ENCODE data around the gene PTEN.
"Not testable (repeated sequence)": the region's sequence is repeated elsewhere in the genome, so short reads cannot be mapped to it uniquely, and the experiment has no call there.

PTEN gene

DNA sequence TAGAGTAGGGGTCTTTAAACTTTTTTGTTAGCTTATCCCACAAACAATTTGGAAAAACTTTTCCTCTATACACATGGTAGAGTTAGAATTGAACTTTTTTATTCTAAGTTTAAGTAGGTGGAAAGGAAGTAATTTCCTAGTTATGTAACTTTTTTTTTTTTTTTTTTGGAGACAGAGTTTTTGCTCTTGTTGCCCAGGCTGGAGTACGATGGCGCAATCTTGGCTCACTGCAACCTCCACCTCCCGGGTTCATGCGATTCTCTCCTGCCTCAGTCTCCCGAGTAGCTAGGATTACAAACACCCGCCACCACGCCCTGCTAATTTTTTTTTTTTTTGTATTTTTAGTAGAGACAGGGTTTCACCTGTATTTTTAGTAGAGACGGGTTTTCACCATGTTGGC is 16.7 kb upstream of the PTEN start:
- not testable (repeated sequence) for H3K36me3 ChIP-seq (ENCODE audit: insufficient read depth, low read length); H3K27me3 ChIP-seq (ENCODE audit: insufficient read depth, low read length); H3K9me3 ChIP-seq (ENCODE audit: insufficient read depth, low read depth, low read length); H3K27ac ChIP-seq (ENCODE audit: low read depth, low read length); H3K4me1 ChIP-seq (ENCODE audit: insufficient read depth, low read length); H3K9ac ChIP-seq (ENCODE audit: low read depth, low read length); H3K4me3 ChIP-seq (ENCODE audit: low read length)
- WGBS: 98% methylated on average over 8 of the region's 8 CpGs

DNA sequence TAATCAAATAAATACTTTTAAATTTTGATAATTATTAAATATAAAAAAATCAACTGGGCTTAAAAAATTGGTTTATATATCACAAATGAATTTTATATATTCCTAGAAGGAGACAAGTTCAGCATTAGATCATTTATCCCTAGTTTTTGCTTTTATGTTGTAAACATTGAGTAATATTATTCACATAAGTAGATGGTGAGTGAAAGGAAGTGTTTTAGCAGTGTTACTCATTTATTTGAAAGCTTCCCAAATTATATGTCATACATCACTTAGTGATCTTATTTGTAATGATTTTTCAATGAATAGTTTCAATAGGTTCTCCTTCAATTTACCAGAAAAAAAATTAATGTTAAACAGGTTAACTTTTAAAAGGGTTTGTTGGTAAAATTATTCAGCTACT is 15.9 kb upstream of the PTEN start:
- Histone ChIP-seq H3K27me3 (ENCODE audit: insufficient read depth, low read length) (no peaks in the 10 kb centered on the region), H3K4me3 (ENCODE audit: low read length) (no peak overlapping the region), H3K4me1 (ENCODE audit: insufficient read depth, low read length) (peaks cover 3% of the 10 kb centered on the region; the same call in 1 of the 2 replicates), H3K9me3 (ENCODE audit: insufficient read depth, low read depth, low read length) (no peaks in the 10 kb centered on the region), H3K27ac (ENCODE audit: low read depth, low read length) (no peak overlapping the region), H3K36me3 (ENCODE audit: insufficient read depth, low read length) (no peaks in the 10 kb centered on the region), H3K9ac (ENCODE audit: low read depth, low read length) (no peak overlapping the region)

DNA sequence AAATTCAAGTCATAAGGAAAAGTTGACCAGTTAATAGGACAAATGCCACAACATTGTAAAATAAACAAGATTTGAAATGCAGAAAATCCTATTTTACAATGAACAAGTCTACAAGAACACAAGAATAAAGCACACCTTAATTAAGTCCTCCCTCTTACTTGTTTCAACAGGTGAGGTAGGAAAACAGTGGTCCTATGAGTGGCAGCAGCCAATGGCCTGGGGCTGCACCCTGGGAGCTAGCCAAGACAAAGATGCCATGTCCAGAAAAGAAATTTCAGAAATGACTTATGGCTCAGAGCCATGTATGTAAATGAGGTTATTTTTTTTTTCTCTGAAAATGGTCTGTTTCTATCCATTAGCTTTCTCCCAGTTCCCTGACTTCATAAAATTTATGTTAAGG is 14.4 kb upstream of the PTEN start:
- H3K9me3 ChIP-seq (ENCODE audit: insufficient read depth, low read depth, low read length): no peaks in the 10 kb centered on the region
- no peak overlapping the region for H3K27ac ChIP-seq (ENCODE audit: low read depth, low read length)
- H3K27me3 ChIP-seq (ENCODE audit: insufficient read depth, low read length): no peaks in the 10 kb centered on the region
- peaks cover 3% of the 10 kb centered on the region; the same call in 1 of the 2 replicates for H3K4me1 ChIP-seq (ENCODE audit: insufficient read depth, low read length)
- H3K9ac ChIP-seq (ENCODE audit: low read depth, low read length): no peak overlapping the region
- no peaks in the 10 kb centered on the region for H3K36me3 ChIP-seq (ENCODE audit: insufficient read depth, low read length)
- H3K4me3 ChIP-seq (ENCODE audit: low read length): no peak overlapping the region

DNA sequence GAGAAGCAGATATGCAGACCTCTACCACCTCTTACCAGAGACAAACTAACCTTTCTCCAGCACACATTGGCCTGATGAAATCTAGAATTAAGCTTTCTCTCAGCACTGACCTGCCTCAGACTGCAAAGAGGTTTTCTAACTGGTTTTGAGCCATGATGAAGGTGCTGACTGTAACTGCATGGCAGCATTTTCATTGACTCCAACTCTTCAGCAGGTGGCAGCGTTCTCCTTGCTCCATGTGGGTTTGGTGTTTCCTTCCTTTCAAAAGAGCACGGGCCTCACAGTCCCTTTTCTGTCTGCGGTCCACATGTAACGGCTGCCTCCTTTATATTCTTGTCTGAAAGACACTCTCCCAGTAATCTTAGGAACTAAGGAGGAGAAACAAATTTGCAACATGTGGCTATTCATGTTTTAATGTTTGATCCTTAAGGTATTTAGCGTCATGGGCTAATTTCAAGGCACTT is 12.7 kb upstream of the PTEN start:
- H3K4me3 ChIP-seq (ENCODE audit: low read length): no peak overlapping the region
- WGBS: 25% methylated on average over 5 of the region's 5 CpGs
- H3K36me3 ChIP-seq (ENCODE audit: insufficient read depth, low read length): no peaks in the 10 kb centered on the region
- peaks cover 3% of the 10 kb centered on the region; the same call in 1 of the 2 replicates for H3K4me1 ChIP-seq (ENCODE audit: insufficient read depth, low read length)
- H3K27me3 ChIP-seq (ENCODE audit: insufficient read depth, low read length): no peaks in the 10 kb centered on the region
- H3K9me3 ChIP-seq (ENCODE audit: insufficient read depth, low read depth, low read length): no peaks in the 10 kb centered on the region
- H3K9ac ChIP-seq (ENCODE audit: low read depth, low read length): no peak overlapping the region
- H3K27ac ChIP-seq (ENCODE audit: low read depth, low read length): no peak overlapping the region

DNA sequence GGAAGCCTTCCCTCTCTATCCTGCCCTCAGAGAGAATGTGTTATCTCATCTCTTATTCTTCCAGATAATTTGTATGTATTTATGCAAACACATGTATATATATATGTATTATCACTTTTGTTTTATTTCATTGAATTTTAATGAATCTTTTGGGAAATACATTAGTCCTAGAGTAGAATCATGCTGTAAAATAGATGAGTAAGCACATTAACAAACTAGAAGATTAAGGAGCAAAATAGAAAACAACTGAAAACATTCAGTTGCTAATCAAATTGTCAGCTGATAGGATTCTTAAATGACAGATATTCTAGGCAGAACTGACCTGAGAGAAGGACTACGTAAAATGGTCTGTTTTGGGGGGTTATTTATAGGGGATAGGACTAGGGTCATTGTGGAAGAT is 11.3 kb upstream of the PTEN start:
- Histone ChIP-seq H3K36me3 (ENCODE audit: insufficient read depth, low read length) (no peaks in the 10 kb centered on the region), H3K9ac (ENCODE audit: low read depth, low read length) (no peak overlapping the region), H3K27me3 (ENCODE audit: insufficient read depth, low read length) (no peaks in the 10 kb centered on the region), H3K4me1 (ENCODE audit: insufficient read depth, low read length) (peaks cover 3% of the 10 kb centered on the region; the same call in 1 of the 2 replicates), H3K27ac (ENCODE audit: low read depth, low read length) (no peak overlapping the region), H3K4me3 (ENCODE audit: low read length) (no peak overlapping the region), H3K9me3 (ENCODE audit: insufficient read depth, low read depth, low read length) (no peaks in the 10 kb centered on the region)
- WGBS: 88% methylated on average over 1 of the region's 1 CpG

DNA sequence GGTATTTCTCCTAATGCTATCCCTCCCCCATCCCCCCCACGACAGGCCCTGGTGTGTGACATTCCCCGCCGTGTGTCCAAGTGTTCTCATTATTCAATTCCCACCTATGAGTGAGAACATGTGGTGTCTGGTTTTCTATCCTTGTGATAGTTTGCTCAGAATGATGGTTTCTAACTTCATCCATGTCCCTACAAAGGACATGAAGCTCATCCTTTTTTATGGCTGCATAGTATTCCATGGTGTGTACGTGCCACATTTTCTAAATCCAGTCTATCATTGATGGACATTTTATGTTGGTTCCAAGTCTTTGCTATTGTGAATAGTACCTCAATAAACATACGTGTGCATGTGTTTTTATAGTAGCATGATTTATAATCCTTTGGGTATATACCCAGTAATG is 8.2 kb upstream of the PTEN start:
- H3K9me3 ChIP-seq (ENCODE audit: insufficient read depth, low read depth, low read length); H3K27ac ChIP-seq (ENCODE audit: low read depth, low read length); H3K4me3 ChIP-seq (ENCODE audit: low read length); H3K36me3 ChIP-seq (ENCODE audit: insufficient read depth, low read length); H3K27me3 ChIP-seq (ENCODE audit: insufficient read depth, low read length); H3K9ac ChIP-seq (ENCODE audit: low read depth, low read length); H3K4me1 ChIP-seq (ENCODE audit: insufficient read depth, low read length): not testable (repeated sequence)
- WGBS: 100% methylated on average over 4 of the region's 5 CpGs

DNA sequence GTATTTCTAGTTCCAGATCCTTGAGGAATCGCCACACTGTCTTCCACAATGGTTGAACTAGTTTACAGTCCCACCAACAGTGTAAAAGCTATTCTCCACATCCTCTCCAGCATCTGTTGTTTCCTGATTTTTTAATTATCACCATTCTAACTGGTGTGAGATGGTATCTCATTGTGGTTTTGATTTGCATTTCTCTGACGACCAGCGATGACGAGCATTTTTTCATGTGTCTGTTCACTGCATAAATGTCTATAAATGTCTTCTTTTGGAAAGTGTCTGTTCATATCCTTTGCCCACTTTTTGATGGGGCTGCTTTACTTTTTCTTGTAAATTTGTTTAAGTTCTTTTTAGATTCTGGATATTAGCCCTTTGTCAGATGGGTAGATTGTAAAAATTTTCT is 7.8 kb upstream of the PTEN start:
- not testable (repeated sequence) for H3K9ac ChIP-seq (ENCODE audit: low read depth, low read length); H3K27me3 ChIP-seq (ENCODE audit: insufficient read depth, low read length); H3K4me3 ChIP-seq (ENCODE audit: low read length); H3K4me1 ChIP-seq (ENCODE audit: insufficient read depth, low read length); H3K27ac ChIP-seq (ENCODE audit: low read depth, low read length); H3K36me3 ChIP-seq (ENCODE audit: insufficient read depth, low read length); H3K9me3 ChIP-seq (ENCODE audit: insufficient read depth, low read depth, low read length)
- WGBS: 100% methylated on average over 3 of the region's 4 CpGs

DNA sequence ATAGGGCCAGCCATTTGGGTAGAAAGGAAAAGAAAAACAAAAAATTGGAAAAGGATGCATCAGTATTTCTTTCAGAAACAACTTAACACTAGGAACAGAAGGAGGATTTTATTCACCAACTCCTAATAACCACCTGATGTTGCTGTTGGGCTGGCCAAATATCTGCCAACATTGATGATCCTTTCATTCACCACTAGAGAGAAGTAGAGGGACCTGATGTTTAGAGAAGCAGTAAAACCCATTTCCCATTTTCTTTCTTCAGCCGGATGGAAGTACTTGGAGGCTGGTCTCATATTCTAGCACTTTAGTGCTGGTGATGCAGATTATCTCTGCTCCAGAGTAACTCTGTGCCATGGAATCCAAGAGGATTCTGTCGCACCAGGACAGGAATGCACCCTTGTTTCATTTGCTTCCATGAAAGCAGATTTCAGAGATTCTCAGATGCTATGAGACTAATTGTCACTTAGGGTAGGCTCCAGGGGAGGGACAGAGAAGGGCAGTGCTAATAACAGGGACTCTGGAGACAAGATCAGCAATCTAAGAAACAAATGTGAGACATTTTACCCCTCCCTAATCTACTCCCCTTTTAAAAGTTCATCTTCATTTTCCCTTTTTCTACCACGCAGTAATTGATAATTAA is 3.1 kb upstream of the PTEN start:
- Histone ChIP-seq H3K9me3 (ENCODE audit: insufficient read depth, low read depth, low read length) (no peaks in the 10 kb centered on the region), H3K27ac (ENCODE audit: low read depth, low read length) (no peak overlapping the region), H3K9ac (ENCODE audit: low read depth, low read length) (no peak overlapping the region), H3K4me3 (ENCODE audit: low read length) (no peak overlapping the region), H3K4me1 (ENCODE audit: insufficient read depth, low read length) (no peaks in the 10 kb centered on the region), H3K27me3 (ENCODE audit: insufficient read depth, low read length) (no peaks in the 10 kb centered on the region), H3K36me3 (ENCODE audit: insufficient read depth, low read length) (no peaks in the 10 kb centered on the region)
- WGBS: 76% methylated on average over 3 of the region's 3 CpGs

DNA sequence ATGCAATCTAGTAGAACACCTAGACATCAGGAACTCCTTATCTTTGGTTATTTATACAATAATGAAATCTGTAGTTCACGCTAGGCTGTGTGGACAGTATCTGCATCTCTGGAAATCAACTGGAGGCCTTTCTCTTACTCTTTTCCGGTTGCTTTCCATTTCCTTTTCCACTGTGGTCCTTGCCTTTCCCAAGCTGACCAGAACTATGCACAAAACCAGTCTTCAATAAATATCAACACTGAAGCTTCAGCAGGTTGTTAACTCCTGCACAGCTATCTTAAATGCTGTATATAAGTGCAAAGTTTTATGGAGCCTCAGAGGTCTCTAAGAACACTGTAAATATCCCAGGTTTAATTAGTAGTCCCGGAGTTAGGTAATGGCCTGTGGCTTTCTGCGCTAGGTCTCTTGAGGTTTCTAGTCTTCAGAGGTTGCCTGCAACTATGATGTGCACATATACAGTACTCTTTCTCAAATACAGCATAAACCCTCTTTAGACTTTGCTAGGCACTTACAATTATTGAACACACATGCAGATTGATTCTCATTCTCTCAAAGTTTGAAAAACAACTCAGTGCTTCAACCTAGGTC is 2.5 kb upstream of the PTEN start:
- no peaks in the 10 kb centered on the region for H3K36me3 ChIP-seq (ENCODE audit: insufficient read depth, low read length)
- H3K4me1 ChIP-seq (ENCODE audit: insufficient read depth, low read length): no peaks in the 10 kb centered on the region
- no peak overlapping the region for H3K9ac ChIP-seq (ENCODE audit: low read depth, low read length)
- 92% methylated on average over 4 of the region's 4 CpGs for WGBS
- H3K27ac ChIP-seq (ENCODE audit: low read depth, low read length): no peak overlapping the region
- peak overlapping the region; percentile 96 for H3K4me3 ChIP-seq (ENCODE audit: low read length)
- H3K27me3 ChIP-seq (ENCODE audit: insufficient read depth, low read length): no peaks in the 10 kb centered on the region
- no peaks in the 10 kb centered on the region for H3K9me3 ChIP-seq (ENCODE audit: insufficient read depth, low read depth, low read length)

DNA sequence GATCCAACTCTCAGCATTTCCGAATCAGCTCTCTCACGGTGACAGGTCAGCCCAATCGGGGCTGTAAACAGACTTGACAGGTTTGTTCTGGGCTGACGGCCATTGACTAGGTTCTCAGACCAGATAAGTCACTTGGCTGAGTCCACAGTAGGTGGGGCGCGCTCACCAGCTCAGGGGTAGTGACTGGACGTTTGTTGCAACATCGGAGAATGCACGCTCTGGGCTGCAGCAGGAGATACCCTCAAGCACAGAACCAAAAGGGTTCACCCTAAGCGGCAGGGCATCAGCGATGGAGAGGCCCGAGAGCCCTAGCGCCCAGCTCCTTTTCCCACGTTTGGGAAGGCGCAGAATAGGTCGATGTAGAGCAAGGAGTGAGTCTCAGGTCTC is 1.9 kb upstream of the PTEN start:
- Histone ChIP-seq H3K27me3 (ENCODE audit: insufficient read depth, low read length) (no peaks in the 10 kb centered on the region), H3K27ac (ENCODE audit: low read depth, low read length) (peak overlapping the region; percentile 81; the same call in 1 of the 2 replicates), H3K36me3 (ENCODE audit: insufficient read depth, low read length) (no peaks in the 10 kb centered on the region), H3K9ac (ENCODE audit: low read depth, low read length) (peak overlapping the region; percentile 78), H3K4me1 (ENCODE audit: insufficient read depth, low read length) (peaks cover 3% of the 10 kb centered on the region; the same call in 1 of the 2 replicates), H3K4me3 (ENCODE audit: low read length) (peak overlapping the region; percentile 96), H3K9me3 (ENCODE audit: insufficient read depth, low read depth, low read length) (no peaks in the 10 kb centered on the region)
- WGBS: 12% methylated on average over 16 of the region's 16 CpGs

DNA sequence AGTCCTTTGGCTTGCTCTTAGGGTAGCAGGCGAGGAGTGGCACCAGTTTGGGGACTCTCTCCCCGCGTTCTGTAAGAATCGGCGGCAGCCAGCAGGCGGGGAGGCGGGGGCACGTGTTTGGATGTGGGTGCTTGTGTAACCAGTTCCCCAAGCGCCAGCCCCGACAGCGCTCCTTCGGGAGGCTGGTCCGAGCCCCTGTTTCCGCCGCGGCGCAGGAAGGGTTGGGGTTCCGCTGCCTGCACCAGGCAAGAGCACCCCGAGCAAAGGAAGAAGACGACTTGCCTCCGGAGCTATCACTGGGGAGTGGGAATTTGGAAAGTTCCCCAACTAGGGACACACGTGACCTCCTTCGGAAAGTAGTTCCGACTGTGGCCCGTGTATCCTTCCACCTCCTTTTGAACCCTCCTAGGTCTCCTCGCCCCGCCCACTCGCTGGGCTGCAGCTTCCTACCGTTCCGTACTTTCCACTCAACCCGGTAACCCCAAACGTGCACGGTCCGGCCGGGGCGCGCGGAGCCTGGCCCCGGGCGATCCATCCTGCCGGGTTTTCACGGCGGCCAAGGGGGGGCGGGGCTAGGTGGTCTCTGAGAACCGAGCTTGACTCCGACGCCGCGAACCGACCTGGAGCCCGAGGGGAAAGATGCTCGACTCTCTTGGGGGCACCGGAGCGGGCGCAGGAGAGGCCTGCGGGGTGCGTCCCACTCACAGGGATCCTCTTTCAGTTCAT is 1.3 kb upstream of the PTEN start:
- under 1% methylated on average over 57 of the region's 57 CpGs for WGBS
- Histone ChIP-seq H3K4me3 (ENCODE audit: low read length) (peak overlapping the region; percentile 96), H3K4me1 (ENCODE audit: insufficient read depth, low read length) (peaks cover 7% of the 10 kb centered on the region; the same call in 1 of the 2 replicates), H3K27me3 (ENCODE audit: insufficient read depth, low read length) (no peaks in the 10 kb centered on the region), H3K9me3 (ENCODE audit: insufficient read depth, low read depth, low read length) (no peaks in the 10 kb centered on the region), H3K36me3 (ENCODE audit: insufficient read depth, low read length) (no peaks in the 10 kb centered on the region), H3K9ac (ENCODE audit: low read depth, low read length) (peak overlapping the region; percentile 94), H3K27ac (ENCODE audit: low read depth, low read length) (peak overlapping the region; percentile 96)
